ENCODE data around the gene ZSCAN25. TPM values are rescaled to one million over a fixed set of nuclear protein-coding genes. Genes with fewer than 3 reads are reported as not detected.

ZSCAN25 gene
- total and polyA plus RNA-seq, 2 of the 13 experiments (the other 11 are each of a cell fraction or from before 2014, with no cell fraction given), result 12.1 to 16.8 TPM

Other genes starting within 250 kb of the ZSCAN25 start
- 89.1 and 92.2 TPM in 2 replicates for gene ARPC1B, start 242.2 kb upstream of the ZSCAN25 start, total RNA-seq (2016; rRNA removed; fragmentation: Illumina TruSeq; extraction: Trizol)
- 72.9 and 89.3 TPM in 2 replicates for gene ARPC1B, start 242.2 kb upstream of the ZSCAN25 start, polyA plus RNA-seq (2011; rRNA removed)
- gene PDAP1, start 208.3 kb upstream of the ZSCAN25 start, total RNA-seq (2016; rRNA removed; fragmentation: Illumina TruSeq; extraction: Trizol), result 95.1 and 100 TPM in 2 replicates
- gene PDAP1, start 208.3 kb upstream of the ZSCAN25 start, polyA plus RNA-seq (2011; rRNA removed), result 12.8 and 13.0 TPM in 2 replicates
- 79.1 and 101 TPM in 2 replicates for gene BUD31, start 208.0 kb upstream of the ZSCAN25 start, total RNA-seq (2016; rRNA removed; fragmentation: Illumina TruSeq; extraction: Trizol)
- 29.8 and 35.1 TPM in 2 replicates for gene BUD31, start 208.0 kb upstream of the ZSCAN25 start, polyA plus RNA-seq (2011; rRNA removed)
- 4.7 and 8.4 TPM in 2 replicates for gene PTCD1, start 178.1 kb upstream of the ZSCAN25 start, total RNA-seq (2016; rRNA removed; fragmentation: Illumina TruSeq; extraction: Trizol)
- 3.0 and 3.4 TPM in 2 replicates for gene PTCD1, start 178.1 kb upstream of the ZSCAN25 start, polyA plus RNA-seq (2011; rRNA removed)
- 44.4 and 49.6 TPM in 2 replicates for gene CPSF4, start 178.0 kb upstream of the ZSCAN25 start, total RNA-seq (2016; rRNA removed; fragmentation: Illumina TruSeq; extraction: Trizol)
- 34.1 and 46.9 TPM in 2 replicates for gene CPSF4, start 178.0 kb upstream of the ZSCAN25 start, polyA plus RNA-seq (2011; rRNA removed)
- 763 and 795 TPM in 2 replicates for gene ATP5MF, start 150.8 kb upstream of the ZSCAN25 start, total RNA-seq (2016; rRNA removed; fragmentation: Illumina TruSeq; extraction: Trizol)
- 499 and 597 TPM in 2 replicates for gene ATP5MF, start 150.8 kb upstream of the ZSCAN25 start, polyA plus RNA-seq (2011; rRNA removed)
- gene ZNF789, start 144.1 kb upstream of the ZSCAN25 start, total RNA-seq (2016; rRNA removed; fragmentation: Illumina TruSeq; extraction: Trizol), result 15.3 and 19.8 TPM in 2 replicates
- 23.6 and 25.1 TPM in 2 replicates for gene ZNF789, start 144.1 kb upstream of the ZSCAN25 start, polyA plus RNA-seq (2011; rRNA removed)
- 18.7 and 19.6 TPM in 2 replicates for gene ZNF394, start 116.7 kb upstream of the ZSCAN25 start, total RNA-seq (2016; rRNA removed; fragmentation: Illumina TruSeq; extraction: Trizol)
- 7.8 and 8.6 TPM in 2 replicates for gene ZNF394, start 116.7 kb upstream of the ZSCAN25 start, polyA plus RNA-seq (2011; rRNA removed)
- 11.7 and 14.4 TPM in 2 replicates for gene ZKSCAN5, start 112.3 kb upstream of the ZSCAN25 start, total RNA-seq (2016; rRNA removed; fragmentation: Illumina TruSeq; extraction: Trizol)
- 5.2 and 5.5 TPM in 2 replicates for gene ZKSCAN5, start 112.3 kb upstream of the ZSCAN25 start, polyA plus RNA-seq (2011; rRNA removed)
- 6.3 and 10.4 TPM in 2 replicates for gene FAM200A, start 64.8 kb upstream of the ZSCAN25 start, total RNA-seq (2016; rRNA removed; fragmentation: Illumina TruSeq; extraction: Trizol)
- gene FAM200A, start 64.8 kb upstream of the ZSCAN25 start, polyA plus RNA-seq (2011; rRNA removed), result 4.7 and 5.4 TPM in 2 replicates
- gene ZNF655, start 58.3 kb upstream of the ZSCAN25 start, total RNA-seq (2016; rRNA removed; fragmentation: Illumina TruSeq; extraction: Trizol), result 53.4 and 54.8 TPM in 2 replicates
- 75.6 and 83.2 TPM in 2 replicates for gene ZNF655, start 58.3 kb upstream of the ZSCAN25 start, polyA plus RNA-seq (2011; rRNA removed)
- 0.60 and 0.95 TPM in 2 replicates for gene TMEM225B, start 18.7 kb upstream of the ZSCAN25 start, total RNA-seq (2016; rRNA removed; fragmentation: Illumina TruSeq; extraction: Trizol)
- 0.78 and 1.6 TPM in 2 replicates for gene TMEM225B, start 18.7 kb upstream of the ZSCAN25 start, polyA plus RNA-seq (2011; rRNA removed)
- 1.7 and 5.7 TPM in 2 replicates for gene CYP3A5, start 63.0 kb downstream of the ZSCAN25 start, total RNA-seq (2016; rRNA removed; fragmentation: Illumina TruSeq; extraction: Trizol)
- 9.3 and 9.6 TPM in 2 replicates for gene CYP3A5, start 63.0 kb downstream of the ZSCAN25 start, polyA plus RNA-seq (2011; rRNA removed)
- gene CYP3A7, start 118.2 kb downstream of the ZSCAN25 start, total RNA-seq (2016; rRNA removed; fragmentation: Illumina TruSeq; extraction: Trizol), result 6.4 and 6.6 TPM in 2 replicates
- gene CYP3A7, start 118.2 kb downstream of the ZSCAN25 start, polyA plus RNA-seq (2011; rRNA removed), result 5.7 and 5.8 TPM in 2 replicates
- 0.11 and 0.35 TPM in 2 replicates for gene CYP3A4, start 167.2 kb downstream of the ZSCAN25 start, total RNA-seq (2016; rRNA removed; fragmentation: Illumina TruSeq; extraction: Trizol)
- 0.07 and 0.24 TPM in 2 replicates for gene CYP3A4, start 167.2 kb downstream of the ZSCAN25 start, polyA plus RNA-seq (2011; rRNA removed)
- gene CYP3A43, start 211.1 kb downstream of the ZSCAN25 start, total RNA-seq (2016; rRNA removed; fragmentation: Illumina TruSeq; extraction: Trizol), result 0.55 and 3.1 TPM in 2 replicates
- 2.3 and 2.4 TPM in 2 replicates for gene CYP3A43, start 211.1 kb downstream of the ZSCAN25 start, polyA plus RNA-seq (2011; rRNA removed)

All from HepG2 (cell line).